Neuronal stem cell (in vitro differentiated cells): ENCODE measurements around the gene OLIG2. TPM values are rescaled to one million over a fixed set of nuclear protein-coding genes. Genes with fewer than 3 reads are reported as not detected.
A peak's percentile ranks its signal among the peaks of the same experiment; 100 is the strongest.

Experiments used
- DNase-seq: peaks from one replicate; pipeline ENCODE4 v3.0.0-alpha.2; 2013; ENCODE audit warnings: low spot score
- H2AFZ ChIP-seq: one replicate; pipeline ENCODE4 v1.6.1; 2013; ENCODE audit warnings: mild to moderate bottlenecking, low read length, inconsistent platforms
- H2AK5ac ChIP-seq: 2 replicates; pipeline ENCODE4 v1.6.1; 2013; ENCODE audit warnings: low read depth, mild to moderate bottlenecking, inconsistent platforms, low read length, moderate library complexity, mixed read lengths
- H2BK120ac ChIP-seq: 2 replicates; pipeline ENCODE4 v1.6.1; 2013; ENCODE audit warnings: low read depth, mild to moderate bottlenecking, inconsistent platforms, low read length, moderate library complexity, mixed read lengths
- H2BK12ac ChIP-seq: one replicate; pipeline ENCODE4 v1.6.1; 2013; ENCODE audit warnings: low read length, inconsistent platforms
- H2BK15ac ChIP-seq: 2 replicates; pipeline ENCODE4 v1.6.1; 2013; ENCODE audit warnings: mild to moderate bottlenecking, low read length, inconsistent platforms, mixed read lengths
- H2BK5ac ChIP-seq: one replicate; pipeline ENCODE4 v1.6.1; 2013; ENCODE audit warnings: inconsistent platforms, mild to moderate bottlenecking, low read length, moderate library complexity
- H3K14ac ChIP-seq: one replicate; pipeline ENCODE4 v1.6.1; 2013; ENCODE audit warnings: low read length, inconsistent platforms
- H3K18ac ChIP-seq: 2 replicates; pipeline ENCODE4 v1.6.1; 2013; ENCODE audit warnings: low read length, inconsistent platforms
- H3K23ac ChIP-seq: 2 replicates; pipeline ENCODE4 v1.6.1; 2013; ENCODE audit warnings: low read depth, mild to moderate bottlenecking, mixed read lengths, low read length, inconsistent platforms; ENCODE audit not compliant: poor library complexity
- H3K27ac ChIP-seq: replicated peaks from 3 replicates; pipeline ENCODE4 v1.5.1; 2013; ENCODE audit warnings: low read length, inconsistent platforms
- H3K27me3 ChIP-seq, 3 experiments: 2 replicates each; pipeline ENCODE4 v1.6.1; 2013; ENCODE audit warnings: low read length in 3 of 3, mild to moderate bottlenecking in 2 of 3, inconsistent platforms in 1 of 3, low read depth in 1 of 3, mixed read lengths in 1 of 3, moderate library complexity in 1 of 3; ENCODE audit not compliant: control insufficient read depth in 3 of 3, insufficient read depth in 3 of 3
- H3K36me3 ChIP-seq, 2 donors: replicated peaks in 1 of 2; 2 replicates each; pipeline ENCODE4 v1.6.1; 2013; ENCODE audit warnings: low read length in 2 of 2; ENCODE audit not compliant: control insufficient read depth in 2 of 2, insufficient read depth in 2 of 2
- H3K4ac ChIP-seq: 2 replicates; pipeline ENCODE4 v1.6.1; 2013; ENCODE audit warnings: inconsistent platforms, mild to moderate bottlenecking, low read length, moderate library complexity
- H3K4me1 ChIP-seq, 2 donors: 1 replicate in 1 of 2; 2 replicates in 1 of 2; pipeline ENCODE4 v1.6.1; 2013; ENCODE audit warnings: low read length in 2 of 2, low read depth in 1 of 2; ENCODE audit not compliant: control insufficient read depth in 2 of 2, insufficient read depth in 1 of 2
- H3K4me2 ChIP-seq: one replicate; pipeline ENCODE4 v1.6.1; 2013; ENCODE audit warnings: mild to moderate bottlenecking, low read length, inconsistent platforms; ENCODE audit not compliant: insufficient read depth, poor library complexity, severe bottlenecking
- H3K4me3 ChIP-seq, 2 donors: 2 replicates each; pipeline ENCODE4 v1.5.1; 2013; ENCODE audit warnings: low read length in 2 of 2, mild to moderate bottlenecking in 2 of 2, inconsistent platforms in 1 of 2, moderate library complexity in 1 of 2
- H3K79me1 ChIP-seq: one replicate; pipeline ENCODE4 v1.6.1; 2013; ENCODE audit warnings: low read depth, mild to moderate bottlenecking, inconsistent platforms, low read length, moderate library complexity
- H3K9ac ChIP-seq: one replicate; pipeline ENCODE4 v1.6.1; 2013; ENCODE audit warnings: mild to moderate bottlenecking, low read depth, low read length, inconsistent platforms; ENCODE audit not compliant: poor library complexity
- H3K9me3 ChIP-seq, 2 donors: replicated peaks in 1 of 2; 2 replicates each; pipeline versions ENCODE3 to v1.6.1; 2013; ENCODE audit warnings: low read length in 2 of 2, mild to moderate bottlenecking in 2 of 2, inconsistent platforms in 1 of 2, low read depth in 1 of 2, mixed read lengths in 1 of 2, moderate library complexity in 1 of 2; ENCODE audit not compliant: control insufficient read depth in 2 of 2, insufficient read depth in 1 of 2
- H4K8ac ChIP-seq: one replicate; pipeline ENCODE4 v1.6.1; 2013; ENCODE audit warnings: low read depth, mild to moderate bottlenecking, inconsistent platforms, low read length, moderate library complexity
- H4K91ac ChIP-seq: one replicate; pipeline ENCODE4 v1.6.1; 2013; ENCODE audit warnings: low read length, low read depth, mild to moderate bottlenecking, inconsistent platforms; ENCODE audit not compliant: poor library complexity
- WGBS, 2 donors: extraction: QIAGEN DNeasy Blood & Tissue Kit; methylation state at CpG; one replicate each; pipeline ENCODE4 v1.1.7; 2013; ENCODE audit warnings: missing lambda C conversion rate in 2 of 2, mixed read lengths in 1 of 2; ENCODE audit not compliant: insufficient read length in 2 of 2, insufficient replicate concordance in 1 of 2; ENCODE audit errors: extremely low coverage in 2 of 2; 5-methylcytosine and 5-hydroxymethylcytosine counted together
- polyA plus RNA-seq, 2 experiments: library from polyadenylated mRNA; stranded (reverse); fragments of 200-250 nt; gene quantifications; one replicate each; pipeline ENCODE4 v1.2.3, GENCODE V29; 2013

The OLIG2 gene
- 0.70 TPM for polyA plus RNA-seq (2013, experiment 1 of 2)
- 0.61 TPM for polyA plus RNA-seq (2013, experiment 2 of 2)

GRCh38 chr21:33025489-33026442 lies at the start of gene OLIG2:
TSS of gene OLIG2 (plus strand) at chr21:33025935. CDS start at chr21:33026863, 928 bp downstream.
- Histone ChIP-seq H3K4me3 (peak within 1 kb of the TSS; percentile 48 to 73), H3K4me1 (peaks cover 0 to 11% of the 10 kb centered on the region in 2 donors), H4K91ac (no peak within 1 kb of the TSS), H3K4me2 (peak within 1 kb of the TSS; percentile 73), H3K23ac (peak within 1 kb of the TSS; percentile 87), H2AFZ (peak within 1 kb of the TSS; percentile 92), H2BK12ac (peak within 1 kb of the TSS; percentile 50), H3K9me3 (peaks cover 6 to 11% of the 10 kb centered on the region in 2 donors), H2BK120ac (no peak within 1 kb of the TSS), H3K18ac (peak within 1 kb of the TSS; percentile 91), H2AK5ac (peak within 1 kb of the TSS; percentile 30), H3K79me1 (no peaks in the 10 kb centered on the region), H3K9ac (peak within 1 kb of the TSS; percentile 63), H3K27ac (no peak within 1 kb of the TSS), H2BK15ac (peak within 1 kb of the TSS; percentile 88), H3K36me3 (no peaks in the 10 kb centered on the region), H2BK5ac (peak within 1 kb of the TSS; percentile 96), H3K27me3 (peaks cover 69 to 99% (median 99%) of the 10 kb centered on the region in 3 experiments), H3K14ac (no peak within 1 kb of the TSS), H4K8ac (no peak within 1 kb of the TSS), H3K4ac (peak within 1 kb of the TSS; percentile 44)
- DNase-seq: peak; percentile 87
- no CpG with 5 or more reads among the region's 59 CpGs for WGBS, 2 donors

- Histone ChIP-seq H2AFZ (no peak overlapping the region), H4K91ac (no peak overlapping the region), H4K8ac (no peak overlapping the region), H3K36me3 (no peaks in the 10 kb centered on the region), H3K4me3 (no peak overlapping the region), H3K18ac (no peak overlapping the region), H3K27me3 (peaks cover 0 to 17% (median 0%) of the 10 kb centered on the region in 3 experiments), H3K23ac (no peak overlapping the region), H2BK12ac (no peak overlapping the region), H3K4me2 (no peak overlapping the region), H2BK5ac (no peak overlapping the region), H3K14ac (no peak overlapping the region), H3K79me1 (no peaks in the 10 kb centered on the region), H3K4me1 (peaks cover 0 to 15% of the 10 kb centered on the region in 2 donors), H3K9me3 (no peaks in the 10 kb centered on the region), H3K27ac (no peak overlapping the region), H2BK15ac (no peak overlapping the region), H3K4ac (no peak overlapping the region), H2AK5ac (peak overlapping the region; percentile 11), H2BK120ac (no peak overlapping the region), H3K9ac (peak overlapping the region; percentile 7)
- no CpG with 5 or more reads among the region's 3 CpGs for WGBS, 2 donors
- DNase-seq: no peak
These were observed 48.9 kb upstream of the OLIG2 start for GRCh38 chr21:32976791-32977190.

- no peaks in the 10 kb centered on the region for H3K36me3 ChIP-seq
- no peak overlapping the region for H2BK15ac ChIP-seq
- H2BK120ac ChIP-seq: no peak overlapping the region
- peaks cover 0 to 17% (median 0%) of the 10 kb centered on the region in 3 experiments for H3K27me3 ChIP-seq
- H2BK5ac ChIP-seq: no peak overlapping the region
- no peak overlapping the region for H2AFZ ChIP-seq
- no peak overlapping the region for H3K23ac ChIP-seq
- H3K4me2 ChIP-seq: no peak overlapping the region
- no peaks in the 10 kb centered on the region for H3K9me3 ChIP-seq
- no peak overlapping the region for H3K4me3 ChIP-seq
- H4K8ac ChIP-seq: no peak overlapping the region
- no peak for DNase-seq
- no CpG with 5 or more reads among the region's 5 CpGs for WGBS, 2 donors
- no peak overlapping the region for H3K4ac ChIP-seq
- no peak overlapping the region for H4K91ac ChIP-seq
- H2AK5ac ChIP-seq: peak overlapping the region; percentile 11
- H3K4me1 ChIP-seq: peaks cover 0 to 15% of the 10 kb centered on the region in 2 donors
- H3K9ac ChIP-seq: no peak overlapping the region
- H3K27ac ChIP-seq: no peak overlapping the region
- H3K18ac ChIP-seq: no peak overlapping the region
- H2BK12ac ChIP-seq: no peak overlapping the region
- no peaks in the 10 kb centered on the region for H3K79me1 ChIP-seq
- H3K14ac ChIP-seq: no peak overlapping the region
These were observed 48.5 kb upstream of the OLIG2 start for GRCh38 chr21:32977216-32977615.
